ENCODE measurements around the gene LRMDA.

LRMDA gene

GRCh38 chr10:75940742-75941141 is 509.3 kb downstream of the LRMDA start:
- DNase-seq = no peak

GRCh38 chr10:75941223-75941801 is 509.9 kb downstream of the LRMDA start:
- no peak for DNase-seq

GRCh38 chr10:75944061-75944460 is 512.6 kb downstream of the LRMDA start:
- no peak for DNase-seq

DNA sequence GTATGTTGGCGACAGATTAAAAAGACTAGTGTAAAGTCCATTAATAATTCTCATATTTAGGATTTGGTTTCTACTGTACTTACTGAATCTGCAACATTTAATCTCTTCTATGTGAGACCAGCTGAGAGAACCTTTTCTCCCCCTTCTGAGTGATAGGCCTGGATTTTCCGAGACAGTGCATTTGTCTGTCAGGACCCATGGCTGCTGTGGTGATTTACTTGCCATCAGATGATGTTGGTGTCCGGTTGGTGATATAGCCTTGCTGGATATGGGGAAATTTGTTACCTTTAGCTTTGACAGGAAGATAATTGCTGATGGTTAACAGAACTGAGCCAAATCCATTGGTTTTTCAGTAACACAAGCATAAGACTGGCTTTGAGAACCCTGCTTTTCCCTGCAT is 517.2 kb downstream of the LRMDA start:
- no peak for DNase-seq

- DNase-seq = no peak
These were observed 518.9 kb downstream of the LRMDA start for GRCh38 chr10:75950307-75950706.

- DNase-seq = no peak
These were observed 519.7 kb downstream of the LRMDA start for GRCh38 chr10:75950997-75951589.

GRCh38 chr10:75951627-75952026 is 520.2 kb downstream of the LRMDA start:
- no peak for DNase-seq

DNA sequence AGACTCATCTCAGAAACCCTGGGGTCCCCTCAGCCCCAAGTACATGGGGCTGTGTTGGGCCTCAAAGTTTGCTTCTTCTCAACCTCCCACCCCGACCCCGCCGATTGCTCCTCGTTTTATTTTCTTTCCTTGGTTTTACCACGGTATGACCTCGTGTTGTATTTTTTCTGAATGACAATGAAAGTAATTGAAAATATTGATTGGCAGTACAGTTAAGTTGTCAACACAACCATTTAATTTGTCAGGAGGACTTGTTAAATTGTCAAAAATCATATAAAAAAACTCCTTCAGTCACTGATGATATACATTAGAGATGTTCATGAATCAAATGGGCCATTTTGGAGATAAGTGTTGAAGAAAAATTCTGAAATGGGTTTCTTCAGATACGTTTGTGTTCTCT is 520.7 kb downstream of the LRMDA start:
- no peak for DNase-seq

DNA sequence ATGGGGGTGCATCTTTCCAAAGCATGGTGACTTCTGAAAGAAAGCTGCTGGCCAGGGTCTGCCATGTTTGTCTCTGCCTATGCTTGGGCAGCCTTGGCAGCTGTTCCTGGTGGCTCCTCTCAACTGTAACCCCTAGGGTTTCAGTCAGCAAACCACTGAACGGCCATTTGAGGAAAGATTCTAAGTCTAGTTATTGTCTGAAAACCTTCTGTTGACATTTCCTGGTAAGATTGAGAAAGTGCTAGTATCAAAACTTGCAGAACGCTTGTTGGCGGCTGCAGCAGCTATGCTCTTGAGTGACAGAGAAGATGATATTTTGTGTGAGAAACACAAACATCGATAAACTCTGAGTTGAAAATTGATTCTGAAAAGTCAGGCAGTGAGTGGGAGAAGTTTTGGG is 523.1 kb downstream of the LRMDA start:
- no peak for DNase-seq

GRCh38 chr10:75955973-75956502 is 524.6 kb downstream of the LRMDA start:
- DNase-seq = no peak

GRCh38 chr10:75956624-75957023 is 525.2 kb downstream of the LRMDA start:
- DNase-seq = no peak

DNA sequence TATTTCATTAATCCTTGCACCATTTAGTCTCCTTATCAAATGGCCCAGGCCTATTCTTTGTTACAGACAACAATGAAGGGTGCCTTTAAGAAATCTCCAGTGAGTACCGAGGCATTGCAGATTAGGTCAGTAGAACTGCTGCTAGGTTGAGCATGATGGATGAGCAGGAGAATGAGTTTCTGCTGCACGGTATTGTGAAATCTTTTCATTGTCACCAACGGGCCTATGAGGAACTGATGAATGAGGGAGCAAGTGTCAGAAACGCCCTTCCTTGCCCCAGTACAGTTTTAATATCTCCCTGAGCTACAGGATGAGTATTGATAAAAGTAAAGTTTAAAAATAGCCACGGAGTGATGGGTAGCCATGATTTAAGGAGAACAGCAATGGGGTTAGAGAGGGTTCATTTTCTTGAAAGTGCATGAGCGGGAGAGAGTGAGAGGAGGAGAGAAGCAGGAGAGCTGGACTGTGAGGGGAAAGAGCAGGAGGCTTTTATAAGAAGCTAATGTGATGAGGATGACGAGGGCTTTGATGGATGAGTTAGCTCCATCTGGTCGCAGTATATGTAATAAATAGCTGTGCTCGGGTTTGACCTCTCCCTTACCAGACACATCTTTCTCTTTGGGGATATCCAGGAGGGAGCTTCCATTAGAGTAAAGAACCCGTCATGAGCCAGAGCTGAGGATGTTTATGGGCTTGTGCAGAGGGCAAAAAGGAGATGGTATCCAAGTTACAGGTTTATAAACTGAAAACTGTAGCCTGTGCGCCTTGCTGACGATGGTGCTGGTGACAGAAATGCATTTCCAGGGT is 526.1 kb downstream of the LRMDA start:
- DNase-seq = no peak

DNA sequence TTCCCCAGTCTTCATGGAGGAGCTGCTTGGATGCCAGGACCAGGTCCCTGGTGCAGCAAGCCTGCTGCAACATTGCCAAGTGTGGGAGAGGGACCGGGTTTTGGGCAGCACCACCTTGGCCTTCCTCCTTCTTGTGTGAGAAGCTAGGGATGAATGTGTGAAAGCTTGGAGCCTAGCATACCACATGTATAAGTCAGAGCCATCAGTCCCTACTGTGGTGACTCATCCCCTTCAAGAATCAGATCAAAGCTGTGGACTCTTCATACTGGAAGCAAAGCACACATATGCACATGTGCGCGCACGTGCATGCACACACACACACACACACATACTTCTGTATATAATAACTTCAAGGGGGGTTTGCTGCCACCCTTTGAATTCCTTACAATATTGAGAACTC is 527.8 kb downstream of the LRMDA start:
- no peak for DNase-seq

GRCh38 chr10:75959912-75960311 is 528.5 kb downstream of the LRMDA start:
- no peak for DNase-seq

DNA sequence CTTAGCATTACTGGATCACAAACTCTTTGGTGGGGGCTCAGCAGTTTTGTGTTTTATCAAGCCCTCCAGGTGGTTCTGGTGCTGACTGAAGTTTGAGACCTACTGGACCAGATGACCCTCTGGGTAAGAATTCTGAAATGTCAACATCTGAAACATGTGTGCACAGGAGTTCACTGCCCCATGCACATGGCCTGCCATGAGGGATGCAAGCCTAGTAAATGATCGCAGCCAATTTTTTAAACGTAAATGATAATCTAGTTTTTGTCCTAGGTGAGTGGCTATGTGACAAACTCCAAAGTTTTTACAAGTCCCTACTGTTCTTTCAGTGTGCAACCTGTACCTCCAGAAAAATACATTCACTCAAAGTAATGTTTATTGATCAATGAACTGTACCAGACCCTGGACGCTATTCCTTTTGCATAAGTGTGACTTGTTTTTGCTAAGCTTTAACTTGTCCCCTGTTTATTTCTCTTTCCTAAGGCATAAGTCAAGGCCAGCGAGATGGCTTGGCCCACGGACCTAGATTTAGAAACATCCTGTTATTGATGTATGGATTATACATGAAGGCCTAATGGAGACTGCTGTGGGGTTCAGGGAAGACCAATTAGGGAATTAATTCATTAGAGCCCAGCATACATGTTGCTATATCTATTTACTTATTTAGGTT is 531.1 kb downstream of the LRMDA start:
- DNase-seq = no peak

- DNase-seq = no peak
These were observed 536.1 kb downstream of the LRMDA start for GRCh38 chr10:75967491-75967890.

GRCh38 chr10:75969031-75969430 is 537.6 kb downstream of the LRMDA start:
- no peak for DNase-seq

GRCh38 chr10:75971402-75972211 is 540.2 kb downstream of the LRMDA start:
- no peak for DNase-seq

DNA sequence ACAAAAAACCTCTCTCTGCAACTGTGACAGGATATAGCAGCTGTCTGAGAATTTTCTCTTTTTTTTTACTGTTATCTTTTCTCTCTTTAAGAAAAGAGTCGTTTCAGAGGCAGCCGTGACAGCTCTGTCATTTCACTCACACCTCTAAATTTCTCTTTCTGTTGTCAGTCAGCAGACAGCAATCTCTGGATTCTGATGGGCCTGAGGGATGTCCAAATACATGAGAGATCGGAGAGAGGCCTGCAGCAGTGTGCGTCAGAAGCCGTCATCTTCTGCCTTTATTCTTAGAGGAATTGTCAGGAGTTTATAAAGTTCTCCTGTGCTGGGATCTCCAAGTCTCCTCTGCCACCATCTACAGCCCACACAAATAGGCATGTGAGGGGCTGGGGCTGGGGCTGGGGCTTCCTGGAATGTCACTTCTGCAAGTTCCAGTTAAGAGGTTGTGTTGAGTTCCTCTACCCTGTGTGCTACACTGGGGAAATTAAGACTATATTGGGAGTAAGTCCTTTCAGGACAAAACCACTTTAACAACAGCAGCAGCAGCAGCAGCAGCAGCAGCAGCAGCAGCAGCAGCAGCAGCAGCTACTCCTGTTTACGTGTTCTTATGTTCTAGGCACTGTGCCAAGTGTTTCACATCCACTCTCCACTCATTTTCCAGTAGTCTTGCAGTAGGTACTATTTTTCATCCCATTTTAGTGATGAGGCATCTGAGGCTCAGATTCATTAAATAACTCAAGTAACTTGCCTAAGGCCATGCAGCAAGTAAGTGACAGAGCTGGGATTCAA is 541.3 kb downstream of the LRMDA start:
- no peak for DNase-seq

- DNase-seq = no peak
These were observed 542.7 kb downstream of the LRMDA start for GRCh38 chr10:75974080-75974479.

DNA sequence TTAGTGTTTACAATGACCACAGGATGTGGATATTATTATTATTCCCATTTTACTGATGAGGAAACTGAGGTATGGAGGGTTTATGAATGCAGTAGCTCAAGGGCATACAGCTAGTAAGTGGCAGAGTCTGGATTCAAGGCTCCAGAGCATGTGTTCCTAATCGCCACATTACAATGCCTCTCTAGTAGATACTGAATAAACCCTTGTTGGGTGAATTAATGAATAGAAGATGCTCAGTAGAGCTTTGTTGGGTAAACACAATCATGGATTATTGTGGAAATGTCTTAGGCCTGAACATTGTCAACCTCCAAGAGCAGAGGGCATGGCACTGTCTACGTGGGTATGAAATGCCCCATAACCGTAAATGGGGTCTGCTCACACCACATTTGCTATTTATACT is 545.3 kb downstream of the LRMDA start:
- no peak for DNase-seq

DNA sequence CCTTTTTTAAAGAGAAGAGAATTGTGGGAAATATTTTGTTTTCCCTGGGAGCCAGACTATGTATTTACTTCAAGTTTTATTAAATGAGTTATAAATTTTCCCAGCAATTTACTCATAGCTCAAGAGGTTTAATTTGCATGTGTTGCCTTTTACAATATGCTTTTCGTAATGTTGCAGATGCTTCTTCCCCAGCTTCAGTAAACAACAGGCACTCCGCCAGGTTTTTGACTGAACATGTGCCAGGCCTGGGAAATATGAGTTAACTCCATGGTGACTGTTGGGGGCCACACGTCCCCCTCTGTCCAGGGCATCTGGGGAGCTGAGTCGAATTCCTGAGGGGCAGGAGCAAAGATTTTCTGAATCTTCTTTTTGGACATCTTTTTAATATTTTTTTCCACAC is 545.7 kb downstream of the LRMDA start:
- no peak for DNase-seq

Data from activated CD4-positive, alpha-beta T cell treated with anti-CD3 and anti-CD28 coated beads, Interleukin-2, Interleukin-6, amounts not matched to agents 100 ng/mL and 50 ng/mL, durations not matched to agents 16 hours and 8 hours (primary cell).